Smooth muscle cell (in vitro differentiated cells): ENCODE results near the gene AIP. TPM values are rescaled to one million over a fixed set of nuclear protein-coding genes. Genes with fewer than 3 reads are reported as not detected.
"Not testable (repeated sequence)": the region's sequence is repeated elsewhere in the genome, so short reads cannot be mapped to it uniquely, and the experiment has no call there.

ENCODE experiments used
- DNase-seq: peaks from one replicate; lab custom pipeline; 2025; ENCODE audit not compliant: unreplicated experiment; lab: John Stamatoyannopoulos, UW
- H2AFZ ChIP-seq: fragments of 200-600 bp; sonication (generic); 2 replicates; pipeline ENCODE4 v1.6.0; 2016; ENCODE audit warnings: antibody characterized with exemption, low read depth, mild to moderate bottlenecking
- H3F3A ChIP-seq: fragments of 200-600 bp; sonication (generic); 2 replicates; pipeline ENCODE4 v1.6.0; 2017; ENCODE audit warnings: antibody characterized with exemption, low read depth
- H3K27ac ChIP-seq: fragments of 200-600 bp; sonication (generic); 2 replicates; pipeline ENCODE4 v1.5.1; 2016; ENCODE audit warnings: low read depth, mild to moderate bottlenecking
- H3K27me3 ChIP-seq: fragments of 200-600 bp; sonication (generic); 2 replicates; pipeline ENCODE4 v1.6.1; 2016; ENCODE audit warnings: low read depth, mild to moderate bottlenecking
- H3K36me3 ChIP-seq: fragments of 200-600 bp; sonication (generic); 2 replicates; pipeline ENCODE4 v1.5.1; 2016; ENCODE audit warnings: low read depth
- H3K4me1 ChIP-seq: fragments of 200-600 bp; sonication (generic); 2 replicates; pipeline ENCODE4 v1.5.1; 2016; ENCODE audit warnings: low read depth
- H3K4me2 ChIP-seq: fragments of 200-600 bp; sonication (generic); 2 replicates; pipeline ENCODE4 v1.6.0; 2016; ENCODE audit warnings: mild to moderate bottlenecking
- H3K4me3 ChIP-seq: fragments of 200-600 bp; sonication (generic); 2 replicates; pipeline ENCODE4 v1.5.1; 2016; ENCODE audit warnings: mild to moderate bottlenecking
- H3K79me2 ChIP-seq: fragments of 200-600 bp; sonication (generic); 2 replicates; pipeline ENCODE4 v1.6.0; 2016; ENCODE audit warnings: low read depth, mild to moderate bottlenecking
- H3K9ac ChIP-seq: fragments of 200-600 bp; sonication (generic); 2 replicates; pipeline ENCODE4 v1.6.0; 2016; ENCODE audit warnings: low read depth
- H3K9me3 ChIP-seq: fragments of 200-600 bp; sonication (generic); replicated peaks from 2 replicates; pipeline ENCODE4 v1.5.1; 2016; ENCODE audit warnings: low read depth
- H4K20me1 ChIP-seq: fragments of 200-600 bp; sonication (generic); 2 replicates; pipeline ENCODE4 v1.6.0; 2016; ENCODE audit warnings: low read depth
- WGBS: methylation state at CpG from one replicate; pipeline ENCODE4 v1.1.7; 2016; ENCODE audit warnings: low lambda C conversion rate; 5-methylcytosine and 5-hydroxymethylcytosine counted together
- polyA plus RNA-seq: library from polyadenylated mRNA; unstranded; fragments of >200 nt; fragmentation: Nextera tagmentation; extraction: Ambion mirVana; gene quantifications from 2 replicates; pipeline ENCODE4 v1.2.1, GENCODE V29; 2016
- total RNA-seq: library from RNA; depleted of rRNA; stranded (reverse); fragments of >200 nt; gene quantifications from 2 replicates; pipeline ENCODE4 v1.2.3, GENCODE V29; 2014
- TF ChIP-seq, protein P1 (sequence below): fragments of 200-600 bp; sonication (generic); IDR thresholded peaks from 2 replicates; pipeline ENCODE4 v1.5.1; 2017; ENCODE audit warnings: borderline replicate concordance, mild to moderate bottlenecking, antibody characterized with exemption; ENCODE audit not compliant: insufficient read depth, poor library complexity, severe bottlenecking

Gene AIP
- total and polyA plus RNA-seq, 2 experiments from 2014 or later = 36.8 to 61.5 TPM

DNA sequence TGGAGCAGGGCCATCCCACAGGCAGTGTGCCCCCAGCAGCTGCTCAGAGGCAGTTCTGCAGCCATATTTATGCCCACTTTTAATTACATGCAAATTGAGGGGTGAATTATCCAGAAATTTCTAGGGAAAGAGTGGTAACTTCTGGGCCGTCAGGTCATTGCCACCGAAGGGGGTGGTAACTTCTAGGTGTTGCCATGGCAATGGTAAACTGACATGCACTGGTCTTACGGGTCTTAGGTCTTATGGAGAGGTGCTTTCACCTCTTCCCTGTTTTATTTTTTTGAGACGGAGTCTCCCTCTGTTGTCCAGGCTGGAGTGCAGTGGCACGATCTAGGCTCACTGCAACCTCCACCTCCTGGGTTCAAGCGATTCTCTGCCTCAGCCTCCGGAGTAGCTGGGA lies 9.9 kb upstream of the AIP start:
- no peaks in the 10 kb centered on the region for H3F3A ChIP-seq
- no peaks in the 10 kb centered on the region for H3K27me3 ChIP-seq
- H2AFZ ChIP-seq = no peak overlapping the region
- WGBS = 84% methylated on average over 7 of the region's 7 CpGs
- no peak overlapping the region for H3K27ac ChIP-seq
- no peak overlapping the region for H3K9ac ChIP-seq
- no peaks in the 10 kb centered on the region for H4K20me1 ChIP-seq
- H3K79me2 ChIP-seq = no peaks in the 10 kb centered on the region
- DNase-seq = no peak
- no peaks in the 10 kb centered on the region for H3K9me3 ChIP-seq
- no peak overlapping the region for H3K4me3 ChIP-seq
- H3K4me2 ChIP-seq = no peak overlapping the region
- H3K4me1 ChIP-seq = peaks cover 4% of the 10 kb centered on the region
- TF ChIP-seq, protein P1, sequence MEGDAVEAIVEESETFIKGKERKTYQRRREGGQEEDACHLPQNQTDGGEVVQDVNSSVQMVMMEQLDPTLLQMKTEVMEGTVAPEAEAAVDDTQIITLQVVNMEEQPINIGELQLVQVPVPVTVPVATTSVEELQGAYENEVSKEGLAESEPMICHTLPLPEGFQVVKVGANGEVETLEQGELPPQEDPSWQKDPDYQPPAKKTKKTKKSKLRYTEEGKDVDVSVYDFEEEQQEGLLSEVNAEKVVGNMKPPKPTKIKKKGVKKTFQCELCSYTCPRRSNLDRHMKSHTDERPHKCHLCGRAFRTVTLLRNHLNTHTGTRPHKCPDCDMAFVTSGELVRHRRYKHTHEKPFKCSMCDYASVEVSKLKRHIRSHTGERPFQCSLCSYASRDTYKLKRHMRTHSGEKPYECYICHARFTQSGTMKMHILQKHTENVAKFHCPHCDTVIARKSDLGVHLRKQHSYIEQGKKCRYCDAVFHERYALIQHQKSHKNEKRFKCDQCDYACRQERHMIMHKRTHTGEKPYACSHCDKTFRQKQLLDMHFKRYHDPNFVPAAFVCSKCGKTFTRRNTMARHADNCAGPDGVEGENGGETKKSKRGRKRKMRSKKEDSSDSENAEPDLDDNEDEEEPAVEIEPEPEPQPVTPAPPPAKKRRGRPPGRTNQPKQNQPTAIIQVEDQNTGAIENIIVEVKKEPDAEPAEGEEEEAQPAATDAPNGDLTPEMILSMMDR = no peak
- H3K36me3 ChIP-seq = no peaks in the 10 kb centered on the region

DNA sequence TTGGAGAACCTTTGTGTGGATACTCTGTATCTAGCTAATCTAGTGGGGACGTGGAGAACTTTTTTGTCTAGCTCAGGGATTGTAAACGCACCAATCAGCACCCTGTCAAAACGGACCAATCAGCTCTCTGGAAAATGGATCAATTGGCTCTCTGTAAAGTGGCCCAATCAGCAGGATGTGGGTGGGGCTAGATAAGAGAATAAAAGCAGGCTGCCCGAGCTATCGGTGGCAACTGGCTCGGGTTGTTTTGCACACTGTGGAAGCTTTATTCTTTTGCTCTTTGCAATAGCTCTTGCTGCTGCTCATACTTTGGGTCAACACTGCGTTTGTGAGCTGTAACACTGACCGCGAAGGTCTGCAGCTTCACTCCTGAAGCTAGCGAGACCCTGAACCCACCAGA lies 6.1 kb upstream of the AIP start:
- H3F3A ChIP-seq, H3K4me2 ChIP-seq, H3K9me3 ChIP-seq, H4K20me1 ChIP-seq, DNase-seq, H3K9ac ChIP-seq, H3K27me3 ChIP-seq, H2AFZ ChIP-seq, H3K4me3 ChIP-seq, H3K36me3 ChIP-seq, H3K27ac ChIP-seq, H3K4me1 ChIP-seq, H3K79me2 ChIP-seq: not testable (repeated sequence)
- WGBS = 91% methylated on average over 10 of the region's 10 CpGs

DNA sequence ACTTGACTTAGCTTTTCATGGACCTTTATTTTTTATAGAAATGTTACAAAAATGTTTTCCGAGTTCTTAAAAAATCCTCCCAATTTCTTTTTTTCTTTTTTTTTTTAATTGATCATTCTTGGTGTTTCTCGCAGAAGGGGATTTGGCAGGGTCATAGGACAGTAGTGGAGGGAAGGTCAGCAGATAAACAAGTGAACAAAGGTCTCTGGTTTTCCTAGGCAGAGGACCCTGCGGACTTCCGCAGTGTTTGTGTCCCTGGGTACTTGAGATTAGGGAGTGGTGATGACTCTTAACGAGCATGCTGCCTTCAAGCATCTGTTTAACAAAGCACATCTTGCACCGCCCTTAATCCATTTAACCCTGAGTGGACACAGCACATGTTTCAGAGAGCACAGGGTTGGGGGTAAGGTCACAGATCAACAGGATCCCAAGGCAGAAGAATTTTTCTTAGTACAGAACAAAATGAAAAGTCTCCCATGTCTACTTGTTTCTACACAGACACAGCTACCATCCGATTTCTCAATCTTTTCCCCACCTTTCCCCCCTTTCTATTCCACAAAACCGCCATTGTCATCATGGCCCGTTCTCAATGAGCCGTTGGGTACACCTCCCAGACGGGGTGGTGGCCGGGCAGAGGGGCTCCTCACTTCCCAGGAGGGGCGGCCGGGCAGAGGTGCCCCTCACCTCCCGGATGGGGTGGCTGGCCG lies 5.3 kb upstream of the AIP start:
- not testable (repeated sequence) for H3K27ac ChIP-seq, H3K4me1 ChIP-seq, H3F3A ChIP-seq, H3K9ac ChIP-seq, H3K27me3 ChIP-seq, H2AFZ ChIP-seq, H3K36me3 ChIP-seq, H4K20me1 ChIP-seq, H3K4me3 ChIP-seq, H3K4me2 ChIP-seq, H3K9me3 ChIP-seq, H3K79me2 ChIP-seq, DNase-seq
- 91% methylated on average over 14 of the region's 16 CpGs for WGBS

DNA sequence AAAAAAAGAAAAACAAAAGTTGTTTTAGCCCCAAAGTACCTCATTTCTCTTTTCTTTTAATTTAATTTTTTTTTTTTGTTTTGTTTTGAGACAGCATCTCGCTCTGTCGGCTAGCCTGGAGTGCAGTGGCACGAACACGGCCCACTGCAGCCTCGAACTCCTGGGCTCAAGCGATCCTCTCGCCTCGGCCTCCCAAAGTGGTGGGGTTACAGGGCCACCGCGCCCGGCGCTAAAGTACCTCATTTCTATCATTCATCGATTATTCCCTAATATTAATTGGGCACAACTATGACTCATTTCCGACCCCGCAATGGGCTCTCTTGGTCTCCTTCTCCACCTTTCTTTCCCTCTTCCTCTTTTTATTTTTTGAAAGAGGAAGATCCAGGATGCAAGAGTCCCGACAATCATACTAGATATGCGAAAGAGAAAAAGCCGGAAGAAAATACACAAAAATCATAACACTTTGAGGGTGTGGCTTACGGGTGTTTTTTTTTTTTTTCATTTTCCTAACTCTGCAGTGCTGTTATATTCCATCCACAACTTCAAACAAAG lies 475 bp upstream of the AIP start:
- TF ChIP-seq, protein P1 = no peak
- Histone ChIP-seq H4K20me1 (no peaks in the 10 kb centered on the region), H3F3A (no peaks in the 10 kb centered on the region), H3K36me3 (no peaks in the 10 kb centered on the region), H3K27ac (peak overlapping the region; percentile 50), H3K4me1 (peaks cover 8% of the 10 kb centered on the region), H3K9ac (peak overlapping the region; percentile 75), H3K27me3 (no peaks in the 10 kb centered on the region), H3K9me3 (no peaks in the 10 kb centered on the region), H3K79me2 (peaks cover 5% of the 10 kb centered on the region), H3K4me3 (peak overlapping the region; percentile 56), H3K4me2 (peak overlapping the region; percentile 83), H2AFZ (peak overlapping the region; percentile 91)
- DNase-seq = no peak
- WGBS = 76% methylated on average over 19 of the region's 19 CpGs
